ENCODE data around the gene C16orf90. TPM values are rescaled to one million over a fixed set of nuclear protein-coding genes. Genes with fewer than 3 reads are reported as not detected.

Gene C16orf90
- total RNA-seq, 1 donor from 2014 or later = not detected

- Histone ChIP-seq H3K4me2 (no peak overlapping the region), H4K20me1 (ENCODE audit: low read depth) (no peaks in the 10 kb centered on the region), H3K79me2 (ENCODE audit: low read depth) (no peaks in the 10 kb centered on the region), H3K4me3 (no peak overlapping the region), H3K27ac (no peak overlapping the region), H3K36me3 (peaks cover 4% of the 10 kb centered on the region), H3F3A (ENCODE audit: low read depth) (no peaks in the 10 kb centered on the region), H3K4me1 (no peaks in the 10 kb centered on the region), H3K9me3 (ENCODE audit: low read depth) (no peaks in the 10 kb centered on the region), H2AFZ (replicated peaks) (no peak overlapping the region), H3K9ac (no peak overlapping the region), H3K27me3 (no peaks in the 10 kb centered on the region)
- Mint-ChIP-seq H3K36me3 (peaks cover 25% of the 10 kb centered on the region), H3K27me3 (ENCODE audit: insufficient read depth, low read depth) (no peaks in the 10 kb centered on the region), H3K4me1 (no peaks in the 10 kb centered on the region), H3K4me3 (no peak overlapping the region), H3K27ac (no peak overlapping the region), H3K9me3 (no peaks in the 10 kb centered on the region)
- no peak for DNase-seq (ENCODE audit: low spot score)
- TF ChIP-seq CTCF (IDR thresholded peaks at IDR 0.05) (no peak), EZH2phosphoT487 (IDR thresholded peaks at IDR 0.05) (no peak), EZH2 (IDR thresholded peaks at IDR 0.05) (no peak)
Observed at GRCh38 chr16:3513892-3514583, 18.7 kb upstream of the C16orf90 start.

- H3F3A ChIP-seq (ENCODE audit: low read depth) = no peaks in the 10 kb centered on the region
- DNase-seq (ENCODE audit: low spot score) = no peak
- no peak overlapping the region for H3K4me2 ChIP-seq
- no peak overlapping the region for H2AFZ ChIP-seq (replicated peaks)
- no peaks in the 10 kb centered on the region for H3K79me2 ChIP-seq (ENCODE audit: low read depth)
- Mint-ChIP-seq H3K4me3 (no peak overlapping the region), H3K4me1 (no peaks in the 10 kb centered on the region), H3K9me3 (no peaks in the 10 kb centered on the region), H3K27me3 (ENCODE audit: insufficient read depth, low read depth) (no peaks in the 10 kb centered on the region), H3K36me3 (peaks cover 32% of the 10 kb centered on the region), H3K27ac (no peak overlapping the region)
- no peaks in the 10 kb centered on the region for H3K27me3 ChIP-seq
- no peaks in the 10 kb centered on the region for H3K9me3 ChIP-seq (ENCODE audit: low read depth)
- H4K20me1 ChIP-seq (ENCODE audit: low read depth) = no peaks in the 10 kb centered on the region
- no peak overlapping the region for H3K4me3 ChIP-seq
- no peak overlapping the region for H3K27ac ChIP-seq
- H3K36me3 ChIP-seq = peaks cover 4% of the 10 kb centered on the region
- H3K9ac ChIP-seq = no peak overlapping the region
- no peaks in the 10 kb centered on the region for H3K4me1 ChIP-seq
- TF ChIP-seq EZH2 (IDR thresholded peaks at IDR 0.05) (no peak), CTCF (IDR thresholded peaks at IDR 0.05) (no peak), EZH2phosphoT487 (IDR thresholded peaks at IDR 0.05) (no peak)
Observed at GRCh38 chr16:3511286-3512180, 16.2 kb upstream of the C16orf90 start.

GRCh38 chr16:3510416-3510815 lies 15.1 kb upstream of the C16orf90 start:
- no peaks in the 10 kb centered on the region for H3K9me3 Mint-ChIP-seq

More at GRCh38 chr16:3510416-3510815, 15.1 kb upstream of the C16orf90 start:
- Histone ChIP-seq H3K79me2 (ENCODE audit: low read depth) (no peaks in the 10 kb centered on the region), H3K9ac (no peak overlapping the region), H3K4me3 (no peak overlapping the region), H4K20me1 (ENCODE audit: low read depth) (no peaks in the 10 kb centered on the region), H3K36me3 (no peaks in the 10 kb centered on the region), H3K27me3 (no peaks in the 10 kb centered on the region), H2AFZ (replicated peaks) (no peak overlapping the region), H3K9me3 (ENCODE audit: low read depth) (no peaks in the 10 kb centered on the region), H3K4me1 (no peaks in the 10 kb centered on the region), H3F3A (ENCODE audit: low read depth) (no peaks in the 10 kb centered on the region), H3K27ac (no peak overlapping the region), H3K4me2 (no peak overlapping the region)
- H3K36me3 Mint-ChIP-seq = peaks cover 33% of the 10 kb centered on the region
- H3K4me3 Mint-ChIP-seq = no peak overlapping the region
- H3K27ac Mint-ChIP-seq = no peak overlapping the region
- DNase-seq (ENCODE audit: low spot score) = no peak
- H3K4me1 Mint-ChIP-seq = no peaks in the 10 kb centered on the region
- no peaks in the 10 kb centered on the region for H3K27me3 Mint-ChIP-seq (ENCODE audit: insufficient read depth, low read depth)
- TF ChIP-seq EZH2phosphoT487 (IDR thresholded peaks at IDR 0.05) (no peak), EZH2 (IDR thresholded peaks at IDR 0.05) (no peak), CTCF (IDR thresholded peaks at IDR 0.05) (no peak)

All from neural progenitor cell (in vitro differentiated cells).